Dedifferentiated amniotic fluid mesenchymal stem cell (primary cell): ENCODE measurements around the gene WIF1.

ENCODE experiments used
- DNase-seq: peaks from one replicate; pipeline ENCODE4 v3.0.0-alpha.2; 2016; ENCODE audit errors: extremely low spot score

WIF1 gene

DNA sequence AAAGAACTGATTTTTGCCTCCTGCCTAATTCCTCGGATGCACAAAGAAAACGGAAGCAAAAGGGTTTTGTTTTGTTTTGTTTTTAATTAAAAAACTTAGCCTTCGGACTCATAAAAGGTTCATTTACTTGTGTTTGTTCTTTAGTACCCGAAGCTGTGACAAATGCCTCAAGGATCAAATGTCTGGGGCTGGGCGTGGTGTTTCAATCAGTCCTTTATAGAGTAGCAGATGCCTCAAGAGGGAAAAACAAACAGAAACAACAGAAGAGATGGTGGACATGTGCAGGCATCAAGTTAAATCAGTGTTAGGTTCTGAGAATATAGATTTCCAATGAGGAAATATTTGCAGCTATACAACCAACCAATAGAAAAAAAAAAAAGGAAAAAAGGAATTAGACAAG lies 1.6 kb upstream of the WIF1 start:
- DNase-seq, result no peak

DNA sequence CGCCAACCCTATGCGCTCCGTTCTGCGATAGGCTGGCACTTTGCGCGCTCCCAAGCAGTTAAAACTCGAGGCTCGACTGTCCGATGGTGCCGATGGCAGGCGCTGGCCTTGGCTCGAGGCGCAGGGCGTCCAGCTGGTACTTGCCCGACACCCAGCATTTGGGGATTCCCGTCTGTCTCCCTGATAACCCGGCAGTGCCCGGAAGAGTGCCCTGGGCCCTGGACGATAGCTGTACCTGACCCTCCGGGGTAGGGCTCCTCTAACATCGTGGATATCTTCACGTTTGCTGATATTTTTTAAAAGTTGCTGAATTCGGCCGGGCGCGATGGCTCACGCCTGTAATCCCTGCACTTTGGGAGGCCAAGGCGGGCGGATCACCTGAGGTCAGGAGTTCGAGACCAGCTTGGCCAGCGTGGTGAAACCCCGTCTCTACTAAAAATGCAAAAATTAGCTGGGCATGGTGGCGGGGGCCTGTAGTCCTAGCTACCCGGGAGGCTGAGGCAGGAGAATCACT lies 908 bp upstream of the WIF1 start:
- no peak for DNase-seq

DNA sequence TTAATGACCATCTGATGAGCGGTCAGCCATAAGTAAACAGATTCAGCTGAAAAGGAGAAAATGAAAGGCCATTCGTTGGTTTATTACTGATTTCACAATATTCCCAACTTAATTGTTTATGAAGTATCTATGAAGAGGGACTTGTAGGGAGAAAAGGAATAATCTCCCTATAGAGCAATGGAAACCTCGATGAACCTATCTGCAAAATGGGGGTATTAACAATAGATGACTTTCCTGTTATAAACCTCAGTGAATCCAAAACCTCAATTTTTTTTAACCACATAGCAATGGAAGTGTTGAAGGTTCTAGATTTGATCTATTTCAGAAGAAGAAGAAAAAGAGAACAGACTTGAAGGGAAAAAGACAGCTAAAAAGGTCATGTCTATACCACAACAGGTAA lies 2.0 kb downstream of the WIF1 start:
- DNase-seq, result no peak

DNA sequence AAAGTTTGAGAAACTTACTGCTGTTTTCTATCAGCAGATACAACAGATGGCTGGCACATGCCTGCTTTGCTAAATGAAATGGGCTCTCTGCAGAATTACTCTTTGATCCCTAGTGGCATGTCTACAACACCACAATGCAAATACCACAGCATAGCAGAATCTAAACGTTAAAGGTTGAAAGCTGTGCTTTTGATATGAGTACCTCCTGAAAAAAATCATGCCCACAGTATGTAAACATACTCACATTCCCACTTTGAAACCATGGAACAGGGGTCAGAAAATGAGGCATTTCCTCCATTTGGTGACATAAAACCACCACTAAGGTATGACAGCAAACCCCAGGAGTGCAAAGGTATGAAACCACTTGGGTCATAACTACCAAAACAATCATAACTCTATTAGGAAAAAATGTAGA lies 7.5 kb downstream of the WIF1 start:
- DNase-seq, result no peak

DNA sequence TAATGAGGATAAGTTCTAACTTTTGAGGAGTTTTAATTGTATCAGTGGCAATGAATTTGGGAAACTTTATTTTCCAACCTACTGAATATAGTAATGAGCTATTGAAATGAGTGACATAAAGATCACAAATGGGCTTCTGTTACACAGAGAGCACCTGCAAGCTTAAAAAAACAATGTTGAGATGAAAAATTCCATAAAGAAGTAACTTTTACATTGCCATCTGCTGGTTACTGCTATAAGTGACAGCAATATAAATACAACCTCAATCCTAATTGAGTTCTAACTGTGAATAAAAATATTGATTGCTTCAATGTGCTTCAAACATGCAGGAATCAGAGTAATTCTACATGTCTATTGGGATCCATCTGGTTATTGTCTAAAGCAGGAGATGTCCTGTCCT lies 14.2 kb downstream of the WIF1 start:
- no peak for DNase-seq

DNA sequence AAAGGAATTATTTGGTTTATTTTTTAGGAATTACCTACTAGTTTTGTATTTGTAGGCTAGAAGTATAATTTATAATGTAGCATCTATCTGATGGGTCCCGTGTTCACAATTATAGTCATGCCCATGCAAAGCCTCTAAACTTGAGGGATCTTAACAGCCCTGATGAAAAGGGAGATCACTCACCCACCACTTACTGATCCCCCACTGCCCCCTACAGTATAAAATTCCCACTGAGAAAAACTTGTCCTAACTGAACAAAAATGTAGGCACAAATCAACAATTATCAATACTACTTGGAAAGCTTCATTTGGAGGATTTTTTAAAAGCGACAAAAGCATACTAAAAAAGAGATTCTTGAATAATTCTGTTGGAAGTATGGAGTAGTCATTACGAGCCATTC lies 21.0 kb downstream of the WIF1 start:
- no peak for DNase-seq

DNA sequence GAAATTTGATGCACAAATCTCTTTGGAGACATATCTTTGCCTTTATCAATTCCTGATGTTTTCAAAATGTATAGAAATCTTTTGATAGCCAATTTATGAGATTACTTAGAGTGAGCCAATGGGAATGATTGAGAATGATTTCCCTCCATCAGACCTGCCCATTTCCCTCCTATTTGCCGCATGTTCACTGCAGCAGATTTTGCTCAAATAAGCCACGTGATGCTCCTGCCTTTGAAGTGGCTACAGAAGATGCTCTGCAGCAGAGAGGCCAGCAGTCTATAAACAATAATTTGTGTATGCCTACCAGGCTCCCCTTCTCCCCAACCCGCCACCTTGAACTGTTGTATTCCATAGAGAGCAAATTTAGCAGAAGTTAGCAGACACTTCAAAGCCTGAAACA lies 21.9 kb downstream of the WIF1 start:
- no peak for DNase-seq

DNA sequence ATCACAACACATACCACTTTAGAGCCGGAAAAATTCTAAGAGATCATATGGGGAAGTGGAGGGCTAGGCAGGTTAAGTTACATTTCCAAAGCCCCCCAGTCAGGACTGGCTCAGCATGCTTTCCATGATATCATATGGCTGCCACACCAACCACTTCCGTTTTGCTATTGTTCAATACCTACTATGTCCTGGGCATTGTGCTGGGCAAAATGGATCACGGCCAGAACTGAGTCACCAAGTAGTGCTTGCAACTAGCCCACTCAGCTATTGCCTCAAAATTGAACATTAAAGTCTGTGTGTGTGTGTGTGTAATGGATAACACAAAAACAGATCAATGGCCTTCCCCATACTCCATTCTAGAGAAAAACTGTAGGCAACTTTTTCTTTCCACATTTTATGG lies 22.7 kb downstream of the WIF1 start:
- no peak for DNase-seq

DNA sequence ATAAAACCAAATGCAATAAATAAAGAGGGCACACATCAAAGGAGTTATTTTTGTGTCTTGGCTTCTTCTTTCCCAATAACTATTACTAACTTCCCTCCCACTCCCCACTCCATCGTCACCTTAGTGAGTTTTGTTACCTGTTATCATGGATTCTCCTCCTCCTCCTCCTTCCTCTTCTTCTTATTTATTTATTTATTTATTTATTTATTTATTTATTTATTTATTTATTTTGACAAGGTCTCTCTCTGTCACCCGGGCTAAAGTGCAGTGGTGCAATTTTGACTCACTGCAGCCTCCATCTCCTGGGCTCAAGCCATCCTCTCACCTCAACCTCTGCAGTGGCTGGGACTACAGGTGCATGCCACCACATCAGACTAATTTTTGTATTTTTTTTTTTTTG lies 26.4 kb downstream of the WIF1 start:
- no peak for DNase-seq

DNA sequence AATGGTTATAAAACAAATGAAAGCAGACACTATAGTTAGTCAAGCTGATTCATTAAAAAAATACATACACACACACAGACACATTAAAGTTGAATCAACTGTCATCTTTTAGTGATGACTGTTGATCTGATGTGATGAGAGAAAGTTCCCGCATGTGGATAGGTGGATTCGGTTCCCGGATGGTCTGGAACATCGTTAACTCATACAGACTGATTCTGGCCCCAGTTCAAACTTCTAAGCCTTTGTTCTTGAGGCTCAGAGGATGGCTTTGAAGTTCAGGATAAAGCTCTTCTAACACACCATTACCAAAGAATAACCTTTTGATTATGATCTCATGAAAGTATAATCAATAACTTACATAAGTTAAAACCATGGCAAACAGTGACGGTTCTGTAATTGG lies 27.5 kb downstream of the WIF1 start:
- no peak for DNase-seq

DNA sequence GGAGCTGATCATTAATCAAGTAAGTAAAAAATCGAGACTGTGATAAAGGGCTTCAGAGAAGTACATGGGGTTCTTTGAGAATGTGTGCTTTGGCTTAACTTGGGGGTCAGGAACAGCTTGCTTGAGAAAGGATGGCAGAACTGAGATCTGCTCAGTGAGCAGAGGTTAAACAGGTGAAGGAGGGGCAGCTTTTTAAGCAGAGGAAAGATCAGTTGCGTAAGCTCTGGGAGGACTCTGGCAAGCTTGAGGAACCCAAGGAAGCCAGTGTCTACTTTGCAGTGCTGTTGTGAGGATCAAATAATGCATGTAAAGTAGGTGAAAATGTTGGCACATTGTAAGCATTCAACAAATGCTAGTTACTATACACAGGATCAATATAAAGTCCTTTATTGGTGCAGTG lies 30.6 kb downstream of the WIF1 start:
- DNase-seq, result no peak

DNA sequence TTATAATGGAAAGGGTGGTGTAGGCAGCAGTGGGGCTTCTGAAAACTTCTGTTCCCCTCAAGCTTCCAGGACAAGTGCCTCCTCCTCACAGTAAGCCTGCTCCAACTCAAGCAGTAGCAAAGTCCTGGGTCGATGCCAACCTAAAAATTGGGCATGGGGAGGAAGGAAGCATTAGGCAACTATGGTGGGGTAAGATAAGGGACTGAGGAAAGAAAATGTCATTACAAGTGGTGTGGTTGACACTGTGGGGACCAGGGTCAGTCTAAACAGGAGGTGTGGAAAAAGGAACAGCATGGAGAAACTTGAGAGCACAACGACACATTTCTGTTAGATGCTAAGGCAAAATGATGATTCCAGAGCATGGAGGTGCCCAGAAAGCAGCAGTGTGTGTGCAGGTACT lies 34.9 kb downstream of the WIF1 start:
- DNase-seq, result no peak

DNA sequence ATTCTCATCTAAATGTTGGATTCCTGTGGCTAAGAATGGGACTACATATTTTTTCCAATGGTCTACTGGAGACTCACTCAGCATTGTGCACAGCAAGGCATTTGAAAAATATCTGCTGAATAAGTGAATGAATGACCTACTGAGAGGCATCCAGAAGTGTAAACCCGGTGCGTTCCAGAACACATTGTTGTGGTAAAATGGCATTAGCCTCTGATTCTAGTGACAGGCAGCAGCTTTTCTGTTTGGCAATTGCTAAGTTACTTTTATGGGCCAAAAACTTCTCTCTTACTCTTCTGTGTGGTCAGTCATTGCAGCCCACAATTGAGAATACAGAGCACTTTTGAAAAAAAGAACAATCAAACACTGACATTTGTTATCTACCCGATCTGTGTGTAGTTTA lies 36.5 kb downstream of the WIF1 start:
- no peak for DNase-seq

DNA sequence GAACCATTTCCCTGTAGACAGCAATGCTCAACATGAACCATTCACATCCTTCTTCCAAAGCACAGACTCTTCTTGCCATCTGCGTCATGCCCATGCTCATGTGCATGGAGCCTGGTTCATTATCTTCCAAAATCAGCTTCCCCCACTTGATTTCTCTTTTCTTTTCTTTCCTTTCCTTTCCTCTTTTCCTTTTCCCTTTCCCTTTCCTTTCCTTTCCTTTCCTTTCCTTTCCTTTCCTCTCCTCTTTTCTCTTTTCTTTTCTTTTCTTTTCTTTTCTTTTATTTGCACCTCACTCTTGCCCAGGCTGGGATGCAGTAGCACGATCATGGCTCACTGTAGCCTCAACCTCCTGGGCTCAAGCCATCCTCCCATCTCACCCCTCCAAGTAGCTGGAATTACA lies 37.5 kb downstream of the WIF1 start:
- DNase-seq, result no peak

DNA sequence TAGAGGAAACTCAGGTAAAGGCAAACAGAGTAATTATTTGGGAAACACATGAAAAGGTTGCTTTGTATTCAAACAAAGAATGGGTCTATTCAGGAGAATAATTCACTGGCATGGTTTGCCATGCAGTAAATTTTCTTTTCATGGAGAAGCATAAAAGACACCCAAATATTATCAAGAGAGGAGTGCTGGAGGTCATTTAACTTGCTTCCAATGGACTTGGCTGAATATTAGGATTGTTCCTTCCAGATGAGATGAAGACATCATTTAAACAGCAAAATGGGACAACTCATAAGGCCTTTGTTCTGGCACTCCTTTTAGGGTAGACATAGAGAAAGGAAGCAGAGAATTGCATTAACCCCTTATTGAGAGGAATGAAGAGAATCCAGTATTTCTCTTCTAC lies 38.7 kb downstream of the WIF1 start:
- no peak for DNase-seq

DNA sequence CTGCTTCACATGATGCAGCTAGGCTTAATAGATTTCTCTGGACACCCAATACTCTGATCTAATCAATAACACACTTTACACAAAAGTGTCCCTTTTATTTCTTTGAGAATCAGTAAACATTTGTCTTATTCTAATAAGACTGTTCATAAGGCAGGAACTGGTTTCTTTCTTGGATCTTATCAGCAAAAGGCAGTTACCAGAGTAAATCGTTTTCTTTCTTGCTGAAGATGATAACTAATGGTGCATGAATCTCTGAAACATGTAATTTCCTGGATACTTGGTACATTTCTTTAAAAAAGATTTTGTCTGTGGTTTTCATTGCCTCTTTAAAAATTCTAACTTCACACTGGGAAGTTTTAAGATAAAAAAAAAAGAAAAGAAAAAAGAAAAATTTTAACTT lies 39.6 kb downstream of the WIF1 start:
- no peak for DNase-seq

DNA sequence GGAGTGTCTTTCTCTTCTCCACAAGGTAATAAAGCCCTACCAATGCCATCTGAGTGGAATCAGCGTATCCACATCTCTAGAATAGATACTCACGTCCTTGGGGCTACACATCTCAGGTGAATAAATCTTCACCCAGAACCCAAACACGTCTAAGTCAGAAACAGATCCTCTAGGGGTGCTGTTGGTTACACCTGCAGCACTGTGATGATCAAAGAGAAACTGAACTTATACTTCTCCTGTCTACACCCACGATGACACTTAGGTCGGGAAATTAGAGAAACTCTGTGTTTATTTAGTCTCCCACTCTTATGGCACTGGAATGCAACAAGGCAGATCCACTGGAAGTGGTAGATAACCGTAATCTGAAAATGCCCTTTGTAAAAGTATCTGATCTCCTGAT lies 46.2 kb downstream of the WIF1 start:
- no peak for DNase-seq

DNA sequence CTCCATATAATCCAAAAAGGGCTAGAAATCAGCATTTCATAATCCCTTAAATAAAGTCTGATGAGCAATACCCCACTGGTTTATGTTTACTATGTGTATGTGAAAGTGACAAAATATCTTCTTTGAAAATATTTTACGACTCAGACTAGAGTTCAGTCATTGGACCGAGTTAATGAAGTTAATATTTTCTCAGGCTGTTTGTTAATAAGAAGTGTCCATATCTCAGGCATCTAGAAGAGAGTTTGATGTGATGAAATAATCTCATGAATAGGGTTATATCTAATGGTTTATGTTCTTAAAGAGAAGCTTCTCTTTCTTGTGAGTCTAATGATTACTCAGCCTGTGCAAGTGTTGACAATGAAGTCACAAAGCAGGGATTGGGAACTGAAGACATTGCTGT lies 51.8 kb downstream of the WIF1 start:
- no peak for DNase-seq

DNA sequence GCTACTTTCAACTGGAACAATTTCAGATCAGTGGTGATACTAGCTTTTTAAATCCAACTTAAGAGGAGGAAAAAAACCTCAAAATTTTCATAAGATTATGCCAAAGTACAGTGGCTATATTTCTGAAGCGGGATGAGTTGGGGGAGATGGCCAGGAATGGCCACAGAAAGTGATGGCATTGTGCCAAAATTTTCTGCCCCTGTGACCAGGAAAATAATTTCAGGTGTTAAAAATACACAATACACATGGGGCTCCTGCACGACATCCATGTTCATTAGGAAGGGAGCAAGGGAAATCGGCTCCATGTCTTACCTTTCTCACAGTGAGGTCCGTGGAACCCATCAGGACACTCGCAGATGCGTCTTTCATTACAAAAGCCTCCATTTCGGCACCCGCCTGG lies 53.7 kb downstream of the WIF1 start:
- no peak for DNase-seq

DNA sequence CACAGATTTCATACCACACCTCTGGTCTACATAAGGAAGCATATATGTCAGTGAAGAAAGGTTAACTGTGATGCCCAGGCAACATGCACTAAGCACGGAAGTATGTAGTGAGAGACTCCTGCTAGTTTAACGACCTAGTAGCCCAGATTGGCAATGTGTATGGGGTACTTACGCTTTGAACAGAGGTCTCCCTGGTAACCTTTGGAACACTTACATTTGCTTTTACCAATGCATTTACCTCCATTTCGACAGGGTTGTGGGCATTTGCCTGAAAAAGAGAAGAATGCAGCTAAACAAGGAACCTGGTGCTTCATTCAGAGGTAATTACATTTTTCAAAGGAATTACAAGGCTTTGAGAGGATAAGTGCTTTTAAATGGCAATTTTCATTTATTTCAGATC lies 65.2 kb downstream of the WIF1 start:
- DNase-seq, result no peak

DNA sequence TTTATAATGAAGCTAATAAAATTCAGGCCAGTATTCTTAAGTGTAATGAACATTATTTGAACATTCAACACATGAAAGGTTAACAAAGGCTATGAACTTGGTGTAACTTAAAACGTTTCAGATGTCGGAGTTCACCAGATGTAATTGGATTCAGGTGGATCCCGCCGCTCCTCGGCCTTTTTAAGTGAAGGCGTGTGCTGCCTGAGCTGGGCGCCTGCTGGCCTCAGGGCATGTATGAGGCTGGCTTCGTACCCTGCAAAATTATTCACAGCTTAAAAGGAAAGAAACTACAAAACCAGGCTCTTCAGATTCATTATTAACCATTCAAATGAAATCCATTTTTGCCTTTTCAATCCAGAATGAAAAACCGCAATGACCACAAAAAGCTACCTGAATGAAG lies 69.9 kb downstream of the WIF1 start:
- no peak for DNase-seq

DNA sequence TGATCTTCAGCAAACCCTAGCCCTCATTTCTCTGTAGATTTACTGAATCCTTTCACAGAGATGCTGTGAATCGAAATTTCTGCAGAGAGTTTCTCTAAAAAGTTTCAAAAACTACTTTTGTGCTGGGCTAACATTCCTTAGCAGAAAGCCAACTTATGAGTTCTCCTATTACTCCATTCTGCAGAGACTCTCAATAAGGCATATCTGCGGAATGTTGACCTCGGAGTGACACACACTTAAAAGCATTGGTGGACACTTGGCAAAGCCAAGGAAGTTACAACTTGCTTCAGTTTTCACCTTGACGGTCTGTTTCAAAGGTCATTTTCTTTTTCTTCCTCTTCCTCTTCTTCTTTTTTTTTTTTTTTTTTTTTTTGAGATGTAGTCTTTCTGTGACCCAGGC lies 75.8 kb downstream of the WIF1 start:
- no peak for DNase-seq

DNA sequence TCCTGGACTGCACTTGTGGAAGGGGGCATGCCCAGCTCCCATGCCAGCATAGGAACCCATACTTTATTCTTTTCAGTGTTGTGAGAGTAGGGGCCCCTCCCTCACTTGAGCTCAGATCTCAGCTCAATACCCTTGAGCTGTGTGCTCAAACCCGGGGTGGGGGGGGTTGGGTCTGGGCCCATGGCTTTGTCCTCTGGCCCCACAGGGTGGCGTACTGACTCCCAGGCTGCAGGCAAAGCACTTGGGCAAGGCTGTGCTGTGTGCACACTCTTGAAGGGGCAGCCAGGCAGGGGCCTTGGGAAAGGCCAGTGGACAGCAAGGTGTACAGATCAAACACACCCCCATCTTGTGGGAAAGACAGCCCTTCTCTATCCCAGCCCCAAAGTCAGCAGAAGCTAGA lies 81.8 kb downstream of the WIF1 start:
- no peak for DNase-seq

DNA sequence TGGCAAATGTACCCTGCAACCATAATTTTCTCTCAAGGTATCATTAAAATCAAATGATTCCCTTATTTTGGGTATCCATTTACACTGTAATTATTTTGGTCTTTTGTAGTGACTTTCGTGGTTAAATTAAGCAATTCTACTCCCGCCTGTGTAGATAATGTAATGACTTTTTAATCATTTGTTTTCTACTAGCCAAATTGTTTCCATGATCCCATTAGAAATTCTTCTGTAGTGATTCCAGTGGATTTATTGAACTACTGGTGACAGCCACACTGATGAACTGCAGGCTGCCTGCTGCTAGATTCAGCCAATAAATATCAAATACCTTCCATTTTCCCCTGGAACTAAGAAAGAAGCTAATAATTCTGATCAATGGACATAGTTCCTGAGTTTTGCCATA lies 96.0 kb downstream of the WIF1 start:
- DNase-seq, result no peak

DNA sequence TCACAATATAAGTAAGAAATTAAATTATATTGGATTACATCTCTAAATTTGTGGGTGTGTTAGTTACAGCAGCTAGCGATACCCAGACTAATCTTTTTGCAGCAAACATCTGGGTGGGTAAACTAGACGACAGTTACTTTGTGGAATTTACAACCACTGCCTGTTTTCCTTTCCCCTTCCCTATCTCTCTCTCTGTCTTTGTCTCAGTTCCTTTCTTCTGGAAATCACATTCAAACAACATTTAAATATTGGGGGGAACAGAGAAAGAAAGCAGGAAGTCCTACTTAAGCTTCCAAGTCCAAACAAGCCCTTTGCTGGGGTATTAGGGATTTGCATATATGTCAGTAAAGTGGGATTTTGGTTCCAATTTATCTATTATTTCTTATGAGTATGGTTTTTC lies 97.6 kb downstream of the WIF1 start:
- no peak for DNase-seq
